ENCODE measurements around the gene SPEM2. TPM values are rescaled to one million over a fixed set of nuclear protein-coding genes. Genes with fewer than 3 reads are reported as not detected.
"Not testable (repeated sequence)": the region's sequence is repeated elsewhere in the genome, so short reads cannot be mapped to it uniquely, and the experiment has no call there.

Gene SPEM2
- total RNA-seq, 1 donor from 2014 or later = not detected

GRCh38 chr17:7443499-7444485 is 18.4 kb downstream of the SPEM2 start:
- ATAC-seq = peak; percentile 41

GRCh38 chr17:7444682-7445618 is 19.5 kb downstream of the SPEM2 start, which contains the start of gene CHRNB1:
CHRNB1 (plus strand) TSS chr17:7445061; CDS start chr17:7445128, 67 bp downstream.
- peak; percentile 19 for ATAC-seq

GRCh38 chr17:7445619-7445968 is 20.2 kb downstream of the SPEM2 start:
- ATAC-seq = peak; percentile 30

- no peak for ATAC-seq
Measured at GRCh38 chr17:7448461-7448860, 23.0 kb downstream of the SPEM2 start.

GRCh38 chr17:7459961-7460545 is 34.6 kb downstream of the SPEM2 start:
- ATAC-seq = no peak

- ATAC-seq = peak; percentile 36
Measured at GRCh38 chr17:7460850-7461660, 35.6 kb downstream of the SPEM2 start.

GRCh38 chr17:7462474-7463371 is 37.3 kb downstream of the SPEM2 start:
- ATAC-seq = peak; percentile 3

- no peak for ATAC-seq
Measured at GRCh38 chr17:7463372-7463846, 38.0 kb downstream of the SPEM2 start.

GRCh38 chr17:7464081-7464480 is 38.7 kb downstream of the SPEM2 start:
- peak; percentile 62 for ATAC-seq

- ATAC-seq = no peak
Measured at GRCh38 chr17:7465597-7466275, 40.3 kb downstream of the SPEM2 start.

- no peak for ATAC-seq
Measured at GRCh38 chr17:7466318-7466638, 40.9 kb downstream of the SPEM2 start.

GRCh38 chr17:7466639-7467341 is 41.4 kb downstream of the SPEM2 start:
- ATAC-seq = no peak

GRCh38 chr17:7467498-7467897 is 42.1 kb downstream of the SPEM2 start:
- ATAC-seq = no peak

- ATAC-seq = no peak
Measured at GRCh38 chr17:7468290-7468689, 42.9 kb downstream of the SPEM2 start.

- no peak for ATAC-seq
Measured at GRCh38 chr17:7468804-7469389, 43.5 kb downstream of the SPEM2 start.

- not testable (repeated sequence) for ATAC-seq
Measured at GRCh38 chr17:7469843-7470242, 44.4 kb downstream of the SPEM2 start.

- ATAC-seq = not testable (repeated sequence)
Measured at GRCh38 chr17:7470457-7470973, 45.1 kb downstream of the SPEM2 start.

GRCh38 chr17:7471729-7472128 is 46.3 kb downstream of the SPEM2 start:
- ATAC-seq = no peak

GRCh38 chr17:7474767-7475166 is 49.4 kb downstream of the SPEM2 start:
- ATAC-seq = not testable (repeated sequence)

All from esophagus mucosa (tissue), 1 donor.